H9 (cell line): ENCODE measurements around the gene RTP4. TPM values are rescaled to one million over a fixed set of nuclear protein-coding genes. Genes with fewer than 3 reads are reported as not detected.

ENCODE experiments used
- DNase-seq: peaks from one replicate; pipeline ENCODE4 v3.0.0-alpha.2; 2017
- H2AFZ ChIP-seq: one replicate; pipeline ENCODE4 v1.6.1; 2013; ENCODE audit warnings: mild to moderate bottlenecking, low read length, control low read depth, moderate library complexity
- H2AK5ac ChIP-seq: 2 replicates; pipeline ENCODE4 v1.6.1; 2013; ENCODE audit warnings: low read length, control low read depth, mixed read lengths; ENCODE audit not compliant: insufficient read length
- H2BK120ac ChIP-seq: one replicate; pipeline ENCODE4 v1.6.1; 2013; ENCODE audit warnings: low read depth, mild to moderate bottlenecking, low read length, control low read depth, inconsistent platforms; ENCODE audit not compliant: poor library complexity, severe bottlenecking
- H2BK12ac ChIP-seq: 2 replicates; pipeline ENCODE4 v1.6.1; 2013; ENCODE audit warnings: low read length, control low read depth, mixed read lengths, low read depth; ENCODE audit not compliant: insufficient read length
- H2BK15ac ChIP-seq: 2 replicates; pipeline ENCODE4 v1.6.1; 2013; ENCODE audit warnings: low read depth, low read length, control low read depth
- H2BK20ac ChIP-seq: one replicate; pipeline ENCODE4 v1.6.1; 2013; ENCODE audit warnings: low read depth, mild to moderate bottlenecking, low read length, control low read depth, inconsistent platforms; ENCODE audit not compliant: poor library complexity, severe bottlenecking
- H2BK5ac ChIP-seq: 2 replicates; pipeline ENCODE4 v1.6.1; 2013; ENCODE audit warnings: low read length, control low read depth, mixed read lengths; ENCODE audit not compliant: insufficient read length
- H3K14ac ChIP-seq: 2 replicates; pipeline ENCODE4 v1.6.1; 2013; ENCODE audit warnings: low read length, control low read depth; ENCODE audit not compliant: insufficient read depth
- H3K18ac ChIP-seq: 2 replicates; pipeline ENCODE4 v1.6.1; 2013; ENCODE audit warnings: low read depth, mild to moderate bottlenecking, mixed read lengths, low read length, control low read depth; ENCODE audit not compliant: insufficient read length
- H3K23ac ChIP-seq: 2 replicates; pipeline ENCODE4 v1.6.1; 2013; ENCODE audit warnings: low read length, control low read depth, mixed read lengths, low read depth; ENCODE audit not compliant: insufficient read length
- H3K23me2 ChIP-seq: 2 replicates; pipeline ENCODE4 v1.6.1; 2013; ENCODE audit warnings: low read depth, mild to moderate bottlenecking, mixed read lengths, low read length, control low read depth; ENCODE audit not compliant: insufficient read length, poor library complexity, severe bottlenecking
- H3K27ac ChIP-seq: 2 replicates; pipeline ENCODE4 v1.5.1; 2013; ENCODE audit warnings: low read length, control low read depth, mixed read lengths, low read depth; ENCODE audit not compliant: insufficient read length
- H3K27me3 ChIP-seq: 2 replicates; pipeline ENCODE4 v1.6.1; 2013; ENCODE audit warnings: low read length, control low read depth, inconsistent platforms; ENCODE audit not compliant: insufficient read depth
- H3K4ac ChIP-seq: 2 replicates; pipeline ENCODE4 v1.6.1; 2013; ENCODE audit warnings: low read depth, mild to moderate bottlenecking, control low read depth, inconsistent platforms, low read length, moderate library complexity
- H3K4me1 ChIP-seq: 2 replicates; pipeline ENCODE4 v1.6.1; 2013; ENCODE audit warnings: low read length, control low read depth, inconsistent platforms; ENCODE audit not compliant: insufficient read depth
- H3K4me2 ChIP-seq: 2 replicates; pipeline ENCODE4 v1.6.1; 2013; ENCODE audit warnings: low read length, control low read depth, mixed read lengths; ENCODE audit not compliant: insufficient read length, insufficient read depth
- H3K56ac ChIP-seq: 2 replicates; pipeline ENCODE4 v1.6.1; 2013; ENCODE audit warnings: low read depth, mild to moderate bottlenecking, mixed read lengths, low read length, control low read depth; ENCODE audit not compliant: insufficient read length
- H3K79me1 ChIP-seq: 2 replicates; pipeline ENCODE4 v1.6.1; 2013; ENCODE audit warnings: low read depth, mild to moderate bottlenecking, moderate library complexity, low read length, control low read depth, inconsistent platforms; ENCODE audit not compliant: insufficient read depth, poor library complexity, severe bottlenecking
- H3K79me2 ChIP-seq: 2 replicates; pipeline ENCODE4 v1.6.1; 2013; ENCODE audit warnings: low read length, control low read depth, inconsistent platforms; ENCODE audit not compliant: insufficient read depth
- H3K9ac ChIP-seq: 2 replicates; pipeline ENCODE4 v1.6.1; 2013; ENCODE audit warnings: low read length, control low read depth, mixed read lengths; ENCODE audit not compliant: insufficient read length; ENCODE audit errors: extremely low read depth
- H3K9me3 ChIP-seq: one replicate; pipeline ENCODE4 v1.6.1; 2013; ENCODE audit warnings: low read depth, low read length, inconsistent platforms; ENCODE audit not compliant: control insufficient read depth
- H3T11ph ChIP-seq: one replicate; pipeline ENCODE4 v1.6.1; 2013; ENCODE audit warnings: mild to moderate bottlenecking, low read length, control low read depth, inconsistent platforms
- H4K20me1 ChIP-seq: one replicate; pipeline ENCODE4 v1.6.1; 2013; ENCODE audit not compliant: control insufficient read depth, insufficient read length, insufficient read depth
- H4K5ac ChIP-seq: 2 replicates; pipeline ENCODE4 v1.6.1; 2013; ENCODE audit warnings: low read depth, mild to moderate bottlenecking, mixed read lengths, low read length, control low read depth; ENCODE audit not compliant: insufficient read length
- H4K8ac ChIP-seq: replicated peaks from 2 replicates; pipeline ENCODE4 v1.6.1; 2013; ENCODE audit warnings: low read length, control low read depth, mixed read lengths, low read depth; ENCODE audit not compliant: insufficient read length
- H4K91ac ChIP-seq: 2 replicates; pipeline ENCODE4 v1.6.1; 2013; ENCODE audit warnings: low read depth, mild to moderate bottlenecking, moderate library complexity, mixed read lengths, low read length, control low read depth; ENCODE audit not compliant: insufficient read length
- H3K27ac Mint-ChIP-seq, 3 experiments: 2 replicates in 2 of 3; 3 replicates in 1 of 3; pipeline ENCODE4 v1.8.0; 2020 to 2021; ENCODE audit warnings: mixed read lengths in 3 of 3, mild to moderate bottlenecking in 1 of 3, moderate library complexity in 1 of 3
- H3K27me3 Mint-ChIP-seq: 2 replicates; pipeline ENCODE4 v1.8.0; 2021; ENCODE audit warnings: low read depth, mild to moderate bottlenecking, moderate library complexity, mixed read lengths
- H3K36me3 Mint-ChIP-seq, 3 experiments: 2 replicates in 2 of 3; 3 replicates in 1 of 3; pipeline ENCODE4 v1.8.0; 2020 to 2021; ENCODE audit warnings: low read depth in 3 of 3, mixed read lengths in 3 of 3; ENCODE audit not compliant: insufficient read depth in 1 of 3
- H3K4me1 Mint-ChIP-seq, 2 experiments: 2 replicates each; pipeline ENCODE4 v1.8.0; 2020; ENCODE audit warnings: mixed read lengths in 2 of 2
- H3K4me3 Mint-ChIP-seq, 2 experiments: 2 replicates in 1 of 2; 3 replicates in 1 of 2; pipeline ENCODE4 v1.8.0; 2020 to 2021; ENCODE audit warnings: mild to moderate bottlenecking in 2 of 2, mixed read lengths in 2 of 2, moderate library complexity in 1 of 2
- H3K9me3 Mint-ChIP-seq, 2 experiments: 2 replicates in 1 of 2; 3 replicates in 1 of 2; pipeline ENCODE4 v1.8.0; 2020; ENCODE audit warnings: mild to moderate bottlenecking in 2 of 2, mixed read lengths in 2 of 2, moderate library complexity in 1 of 2
- CTCF ChIP-seq: fragments of 200-600 bp; sonication (generic); conservative IDR thresholded peaks from 3 replicates; pipeline ENCODE4 v1.8.0; 2021; ENCODE audit warnings: antibody characterized with exemption, mild to moderate bottlenecking
- WGBS: extraction: QIAGEN DNeasy Blood & Tissue Kit; methylation state at CpG from one replicate; pipeline ENCODE4 v1.1.7; 2013; ENCODE audit warnings: missing lambda C conversion rate, low lambda C conversion rate, mixed read lengths; ENCODE audit not compliant: insufficient read length; ENCODE audit errors: extremely low coverage; 5-methylcytosine and 5-hydroxymethylcytosine counted together
- total RNA-seq: library from RNA; stranded (reverse); gene quantifications from 2 replicates; pipeline ENCODE4 v1.2.1, GENCODE V29; 2021

The RTP4 gene
- total RNA-seq, 1 experiment from 2014 or later, result not detected

DNA sequence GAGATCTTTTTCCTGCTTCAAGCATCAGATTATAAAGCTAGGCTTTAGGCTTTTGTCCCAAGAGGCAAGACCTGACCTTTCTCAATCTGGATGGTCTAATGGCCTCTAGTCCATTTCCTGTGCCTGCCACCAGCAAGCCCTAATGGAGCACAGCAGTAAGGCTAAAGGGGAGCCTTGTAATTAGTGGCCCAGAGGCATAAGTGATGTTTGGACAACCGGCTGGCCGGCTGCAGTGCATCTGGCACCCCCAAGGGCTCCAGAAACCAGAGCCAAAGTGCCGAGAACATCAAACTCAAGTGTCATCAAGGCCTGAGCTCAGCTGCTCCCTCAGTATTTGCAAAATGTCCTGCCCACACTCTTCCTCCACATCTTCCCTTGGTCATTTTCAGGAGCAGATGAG lies 31.9 kb upstream of the RTP4 start:
- H3K36me3 Mint-ChIP-seq, result no peaks in the 10 kb centered on the region; a peak in 2 of 7 replicates
- Histone ChIP-seq H2BK20ac (no peak overlapping the region), H3K4ac (no peak overlapping the region), H3K79me2 (no peaks in the 10 kb centered on the region), H3K56ac (no peak overlapping the region), H2AK5ac (no peak overlapping the region), H3K23me2 (no peaks in the 10 kb centered on the region), H3K27ac (no peak overlapping the region), H2BK12ac (no peak overlapping the region), H3T11ph (no peak overlapping the region), H2AFZ (no peak overlapping the region), H3K9me3 (no peaks in the 10 kb centered on the region), H4K8ac (no peak overlapping the region), H2BK5ac (no peak overlapping the region), H2BK120ac (no peak overlapping the region), H4K20me1 (no peaks in the 10 kb centered on the region), H4K5ac (no peak overlapping the region), H3K27me3 (no peaks in the 10 kb centered on the region), H2BK15ac (no peak overlapping the region), H3K79me1 (no peaks in the 10 kb centered on the region), H3K14ac (no peak overlapping the region), H3K23ac (no peak overlapping the region), H3K4me2 (no peak overlapping the region), H3K9ac (no peak overlapping the region), H3K4me1 (no peaks in the 10 kb centered on the region; the same call in 1 of the 2 replicates), H4K91ac (no peak overlapping the region), H3K18ac (no peak overlapping the region)
- no peaks in the 10 kb centered on the region; the same call in 1 of the 2 replicates for H3K27me3 Mint-ChIP-seq
- no peak for TF ChIP-seq CTCF
- WGBS, result no CpG with 5 or more reads among the region's 3 CpGs
- no peak overlapping the region for H3K27ac Mint-ChIP-seq
- H3K4me3 Mint-ChIP-seq, result no peak overlapping the region
- no peak for DNase-seq
- H3K4me1 Mint-ChIP-seq, result peaks cover 16 to 20% of the 10 kb centered on the region in 2 experiments
- H3K9me3 Mint-ChIP-seq, result no peaks in the 10 kb centered on the region
